OCI-LY1 (cell line): ENCODE measurements around the gene LIPH.

ENCODE experiments used
- H2AFZ ChIP-seq: fragments of 200-600 bp; sonication (generic), shearing (Covaris generic); 2 replicates; pipeline ENCODE4 v1.6.0; 2014; ENCODE audit warnings: antibody characterized with exemption, mild to moderate bottlenecking, low read length
- H3F3A ChIP-seq: fragments of 200-600 bp; sonication (generic), shearing (Covaris generic); 2 replicates; pipeline ENCODE4 v1.6.0; 2014; ENCODE audit warnings: mild to moderate bottlenecking, antibody characterized with exemption, low read length, moderate library complexity; ENCODE audit not compliant: insufficient read depth
- H3K27ac ChIP-seq: fragments of 200-600 bp; sonication (generic); 2 replicates; pipeline ENCODE4 v1.5.1; 2014; ENCODE audit warnings: low read length, mixed run types, mild to moderate bottlenecking, low read depth; ENCODE audit not compliant: poor library complexity, severe bottlenecking
- H3K27me3 ChIP-seq: fragments of 200-600 bp; sonication (generic); 2 replicates; pipeline ENCODE4 v1.6.0; 2014; ENCODE audit warnings: antibody characterized with exemption, mild to moderate bottlenecking, low read length, moderate library complexity; ENCODE audit not compliant: insufficient read depth
- H3K36me3 ChIP-seq: fragments of 200-600 bp; sonication (generic); 2 replicates; pipeline ENCODE4 v1.6.1; 2014; ENCODE audit warnings: mild to moderate bottlenecking, antibody characterized with exemption, low read length, moderate library complexity, mixed read lengths; ENCODE audit not compliant: insufficient read depth
- H3K4me1 ChIP-seq: fragments of 200-600 bp; sonication (generic); 2 replicates; pipeline ENCODE4 v1.5.1; 2014; ENCODE audit warnings: mild to moderate bottlenecking, low read length, moderate library complexity; ENCODE audit not compliant: insufficient read depth, severe bottlenecking
- H3K4me2 ChIP-seq: fragments of 200-600 bp; sonication (generic), shearing (Covaris generic); 2 replicates; pipeline ENCODE4 v1.6.1; 2014; ENCODE audit warnings: low read length
- H3K4me3 ChIP-seq: fragments of 200-600 bp; sonication (generic); 2 replicates; pipeline ENCODE4 v1.5.1; 2014; ENCODE audit warnings: low read length, low read depth, mild to moderate bottlenecking, mixed read lengths; ENCODE audit not compliant: poor library complexity, severe bottlenecking
- H3K79me2 ChIP-seq: fragments of 200-600 bp; shearing (Covaris generic); 2 replicates; pipeline ENCODE4 v1.6.1; 2016; ENCODE audit warnings: mixed run types, low read length, mixed read lengths; ENCODE audit not compliant: insufficient read depth
- H3K9ac ChIP-seq: fragments of 200-600 bp; sonication (generic), shearing (Covaris generic); 2 replicates; pipeline ENCODE4 v1.6.1; 2014; ENCODE audit warnings: mild to moderate bottlenecking, low read length, mixed read lengths
- H3K9me2 ChIP-seq: fragments of 200-600 bp; sonication (generic), shearing (Covaris generic); 2 replicates; pipeline ENCODE4 v1.6.1; 2014; ENCODE audit warnings: low read depth, mild to moderate bottlenecking, low read length, mixed read lengths
- H3K9me3 ChIP-seq: fragments of 200-600 bp; shearing (Covaris generic); 2 replicates; pipeline ENCODE4 v1.6.1; 2014; ENCODE audit warnings: low read length, mixed read lengths
- H4K20me1 ChIP-seq: fragments of 200-600 bp; sonication (generic), shearing (Covaris generic); 2 replicates; pipeline ENCODE4 v1.6.0; 2016; ENCODE audit warnings: mild to moderate bottlenecking, low read length; ENCODE audit not compliant: insufficient read depth
- EZH2 ChIP-seq: fragments of 200-600 bp; sonication (generic), shearing (Covaris generic); IDR thresholded peaks from 2 replicates; pipeline ENCODE4 v1.8.0; 2017; ENCODE audit warnings: borderline replicate concordance, mixed run types, mild to moderate bottlenecking, antibody characterized with exemption, low read length, moderate library complexity, mixed read lengths
- TF ChIP-seq, protein P1 (sequence below): fragments of 200-600 bp; sonication (generic), shearing (Covaris generic); IDR thresholded peaks from 2 replicates; pipeline ENCODE4 v1.5.1; 2017; ENCODE audit warnings: mild to moderate bottlenecking, antibody characterized with exemption, low read length, moderate library complexity, mixed read lengths

LIPH gene

DNA sequence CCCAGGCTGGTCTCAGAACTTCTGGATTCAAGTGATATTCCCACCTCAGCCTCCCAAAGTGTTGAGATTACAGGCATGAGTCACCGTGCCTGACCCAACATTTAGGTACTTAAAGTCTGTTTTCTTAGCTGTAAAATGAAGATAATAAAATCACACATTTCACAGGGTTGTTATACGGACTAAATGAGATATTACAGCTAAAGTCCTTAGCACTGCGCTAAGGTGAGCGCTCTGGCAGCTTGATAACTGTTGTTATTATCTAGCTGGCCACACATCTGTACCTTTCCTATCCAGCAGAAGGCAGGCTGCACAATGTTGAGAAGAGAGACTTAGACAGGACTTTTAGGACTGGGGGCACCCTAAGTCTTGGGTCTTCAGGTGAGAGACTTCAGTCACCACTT lies 2.7 kb upstream of the LIPH start:
- H3K27ac ChIP-seq = no peak overlapping the region
- H2AFZ ChIP-seq = no peak overlapping the region
- H3K9ac ChIP-seq = no peak overlapping the region

DNA sequence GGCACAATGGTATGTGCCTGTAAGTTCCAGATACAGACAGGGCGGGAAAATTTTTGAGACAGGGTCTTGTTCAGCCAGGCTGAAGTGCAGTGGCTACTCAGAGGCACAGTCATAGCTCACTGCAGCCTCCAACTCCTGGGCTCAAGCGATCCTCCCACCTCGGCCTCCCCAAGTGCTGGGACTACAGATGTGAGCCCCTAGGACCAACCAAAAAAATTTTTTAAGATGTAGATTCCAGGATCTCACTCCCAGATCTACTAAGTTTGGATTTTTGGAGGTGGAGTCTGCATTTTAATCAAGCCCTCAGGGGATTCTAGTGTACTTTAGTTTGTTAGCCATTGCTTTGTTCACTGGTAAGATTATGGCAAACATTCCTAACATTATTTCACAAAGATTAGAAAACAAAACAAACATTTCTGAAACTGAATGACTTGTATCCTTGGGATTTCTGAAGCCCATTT lies 2.7 kb downstream of the LIPH start:
- H3K9me2 ChIP-seq = no peaks in the 10 kb centered on the region
- H3K36me3 ChIP-seq = no peaks in the 10 kb centered on the region
- H3F3A ChIP-seq = no peaks in the 10 kb centered on the region
- H4K20me1 ChIP-seq = no peaks in the 10 kb centered on the region
- no peaks in the 10 kb centered on the region for H3K9me3 ChIP-seq
- no peak for TF ChIP-seq EZH2
- no peak overlapping the region for H3K4me2 ChIP-seq
- no peak overlapping the region for H3K9ac ChIP-seq
- H3K79me2 ChIP-seq = no peaks in the 10 kb centered on the region
- H3K27me3 ChIP-seq = no peaks in the 10 kb centered on the region
- H3K4me3 ChIP-seq = no peak overlapping the region
- no peak overlapping the region for H2AFZ ChIP-seq
- no peaks in the 10 kb centered on the region for H3K4me1 ChIP-seq
- no peak overlapping the region for H3K27ac ChIP-seq

More for the DNA sequence above, 2.7 kb upstream of the LIPH start:
- H4K20me1 ChIP-seq = no peaks in the 10 kb centered on the region
- TF ChIP-seq, protein P1, sequence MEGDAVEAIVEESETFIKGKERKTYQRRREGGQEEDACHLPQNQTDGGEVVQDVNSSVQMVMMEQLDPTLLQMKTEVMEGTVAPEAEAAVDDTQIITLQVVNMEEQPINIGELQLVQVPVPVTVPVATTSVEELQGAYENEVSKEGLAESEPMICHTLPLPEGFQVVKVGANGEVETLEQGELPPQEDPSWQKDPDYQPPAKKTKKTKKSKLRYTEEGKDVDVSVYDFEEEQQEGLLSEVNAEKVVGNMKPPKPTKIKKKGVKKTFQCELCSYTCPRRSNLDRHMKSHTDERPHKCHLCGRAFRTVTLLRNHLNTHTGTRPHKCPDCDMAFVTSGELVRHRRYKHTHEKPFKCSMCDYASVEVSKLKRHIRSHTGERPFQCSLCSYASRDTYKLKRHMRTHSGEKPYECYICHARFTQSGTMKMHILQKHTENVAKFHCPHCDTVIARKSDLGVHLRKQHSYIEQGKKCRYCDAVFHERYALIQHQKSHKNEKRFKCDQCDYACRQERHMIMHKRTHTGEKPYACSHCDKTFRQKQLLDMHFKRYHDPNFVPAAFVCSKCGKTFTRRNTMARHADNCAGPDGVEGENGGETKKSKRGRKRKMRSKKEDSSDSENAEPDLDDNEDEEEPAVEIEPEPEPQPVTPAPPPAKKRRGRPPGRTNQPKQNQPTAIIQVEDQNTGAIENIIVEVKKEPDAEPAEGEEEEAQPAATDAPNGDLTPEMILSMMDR = no peak
- no peak for TF ChIP-seq EZH2
- no peaks in the 10 kb centered on the region for H3K36me3 ChIP-seq
- H3K9me3 ChIP-seq = no peaks in the 10 kb centered on the region
- H3K9me2 ChIP-seq = no peaks in the 10 kb centered on the region
- peaks cover 4% of the 10 kb centered on the region; the same call in 1 of the 2 replicates for H3K27me3 ChIP-seq
- no peaks in the 10 kb centered on the region for H3K79me2 ChIP-seq
- peaks cover 3% of the 10 kb centered on the region for H3K4me1 ChIP-seq
- H3K4me2 ChIP-seq = no peak overlapping the region
- H3K4me3 ChIP-seq = no peak overlapping the region
- H3F3A ChIP-seq = no peaks in the 10 kb centered on the region

DNA sequence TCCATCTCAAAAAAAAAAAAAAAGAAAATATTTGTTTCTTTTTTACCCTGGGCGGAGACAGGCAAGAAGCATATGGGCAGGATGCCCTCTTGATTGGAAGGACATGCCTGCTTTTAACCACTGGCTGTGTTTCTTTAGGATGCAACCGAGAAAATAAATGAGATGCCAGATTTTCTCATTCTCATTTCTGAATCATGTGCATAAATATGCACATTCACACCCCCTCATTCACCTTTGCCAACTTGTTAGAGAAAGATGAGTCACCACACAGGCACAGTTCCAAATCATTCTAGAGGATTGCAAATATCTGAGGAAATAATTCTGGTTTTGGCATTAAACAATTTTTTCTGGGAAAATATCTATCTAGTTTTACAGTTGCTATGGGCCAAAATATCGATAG lies 3.3 kb downstream of the LIPH start:
- Histone ChIP-seq H3K4me1 (no peaks in the 10 kb centered on the region), H3K9me3 (no peaks in the 10 kb centered on the region), H3K27ac (no peak overlapping the region), H3K36me3 (no peaks in the 10 kb centered on the region), H3K27me3 (no peaks in the 10 kb centered on the region), H3K9me2 (no peaks in the 10 kb centered on the region), H4K20me1 (no peaks in the 10 kb centered on the region), H3K79me2 (no peaks in the 10 kb centered on the region), H3F3A (no peaks in the 10 kb centered on the region), H3K4me2 (no peak overlapping the region), H3K4me3 (no peak overlapping the region), H3K9ac (no peak overlapping the region), H2AFZ (no peak overlapping the region)
- TF ChIP-seq, protein P1 = no peak
- no peak for TF ChIP-seq EZH2

DNA sequence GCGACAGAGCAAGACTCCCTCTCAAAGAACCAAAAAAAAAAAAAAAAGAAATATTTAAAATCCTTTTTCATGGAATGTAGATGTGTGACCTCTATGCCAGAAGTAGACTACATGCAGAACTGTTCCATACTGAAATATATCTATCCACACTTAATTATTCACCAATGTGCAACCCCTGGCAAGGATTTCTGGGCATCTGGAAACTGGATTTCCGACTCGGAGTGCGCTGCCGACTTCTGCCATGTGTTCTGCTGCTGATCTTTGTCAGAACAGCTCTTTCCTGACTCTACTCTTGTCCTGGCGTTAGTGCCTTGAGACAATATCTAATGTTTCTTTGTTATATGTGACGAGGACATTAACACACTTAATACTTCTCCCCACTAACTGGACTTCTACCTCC lies 11.7 kb downstream of the LIPH start:
- peaks cover 2% of the 10 kb centered on the region; the same call in 1 of the 2 replicates for H3K9me2 ChIP-seq
- H3K4me1 ChIP-seq = no peaks in the 10 kb centered on the region
- no peaks in the 10 kb centered on the region for H3K27me3 ChIP-seq
- H3K79me2 ChIP-seq = no peaks in the 10 kb centered on the region
- no peak overlapping the region for H3K4me2 ChIP-seq
- no peaks in the 10 kb centered on the region for H4K20me1 ChIP-seq
- no peak overlapping the region for H3K4me3 ChIP-seq
- no peaks in the 10 kb centered on the region for H3F3A ChIP-seq
- no peak overlapping the region for H3K27ac ChIP-seq
- no peaks in the 10 kb centered on the region for H3K9me3 ChIP-seq
- TF ChIP-seq, protein P1 = no peak
- no peak for TF ChIP-seq EZH2
- no peak overlapping the region for H3K9ac ChIP-seq
- no peaks in the 10 kb centered on the region for H3K36me3 ChIP-seq
- no peak overlapping the region for H2AFZ ChIP-seq
